Endometrium (tissue), 2 donors: Measurements from ENCODE around the gene SHISA6.
"Not testable (repeated sequence)": the region's sequence is repeated elsewhere in the genome, so short reads cannot be mapped to it uniquely, and the experiment has no call there.

Experiments
- FAIRE-seq: peaks from 2 replicates; lab custom pipeline; 2012; peaks lifted over from hg19 to GRCh38; lab: Jason Lieb, UNC
- donor health status: control.
- donor health status: control.

Gene SHISA6

GRCh38 chr17:11267999-11268575 is 27.1 kb downstream of the SHISA6 start:
- no peak for FAIRE-seq

DNA sequence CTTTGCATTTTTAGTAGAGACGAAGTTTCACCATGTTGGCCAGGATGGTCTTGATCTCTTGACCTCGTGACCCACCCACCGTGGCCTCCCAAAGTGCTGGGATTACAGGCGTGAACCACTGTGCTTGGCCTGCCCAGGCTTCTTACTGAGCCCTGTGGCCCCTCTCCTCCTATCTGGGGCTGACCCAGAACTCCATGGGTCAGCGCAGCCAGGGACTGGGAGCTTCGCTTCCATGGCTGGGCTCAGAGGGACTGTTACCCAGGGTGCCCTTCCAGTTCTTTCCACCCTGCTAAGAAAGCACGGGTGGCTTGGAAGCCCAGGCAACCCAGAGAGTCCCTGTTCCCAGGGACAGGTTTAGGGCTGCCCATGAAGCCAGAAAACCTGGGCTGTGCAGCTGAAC is 28.2 kb downstream of the SHISA6 start:
- FAIRE-seq: no peak

DNA sequence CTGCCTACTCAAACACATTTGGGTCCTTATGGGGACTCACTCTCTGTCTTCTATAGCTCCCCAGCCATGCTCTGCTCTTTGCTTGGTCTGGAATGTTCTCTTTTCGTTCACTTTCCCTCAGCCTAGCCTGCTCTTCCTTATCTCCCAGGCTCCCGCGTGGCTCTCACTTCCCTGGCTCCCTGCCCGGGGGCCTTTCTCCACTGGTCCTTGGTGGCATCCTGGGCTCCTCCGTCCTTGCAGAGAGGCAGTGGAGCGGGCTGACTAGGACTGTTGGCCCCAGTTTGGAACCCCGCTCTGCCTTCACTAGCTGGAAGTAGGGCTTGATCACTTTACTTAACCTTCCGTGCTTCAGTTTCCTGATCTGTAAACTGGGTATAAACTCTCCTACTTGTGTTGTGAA is 31.2 kb downstream of the SHISA6 start:
- FAIRE-seq: no peak

- no peak for FAIRE-seq
These were observed 32.6 kb downstream of the SHISA6 start for GRCh38 chr17:11273596-11273995.

- no peak for FAIRE-seq
These were observed 33.1 kb downstream of the SHISA6 start for GRCh38 chr17:11274106-11274505.

- no peak for FAIRE-seq
These were observed 35.5 kb downstream of the SHISA6 start for GRCh38 chr17:11276486-11276885.

DNA sequence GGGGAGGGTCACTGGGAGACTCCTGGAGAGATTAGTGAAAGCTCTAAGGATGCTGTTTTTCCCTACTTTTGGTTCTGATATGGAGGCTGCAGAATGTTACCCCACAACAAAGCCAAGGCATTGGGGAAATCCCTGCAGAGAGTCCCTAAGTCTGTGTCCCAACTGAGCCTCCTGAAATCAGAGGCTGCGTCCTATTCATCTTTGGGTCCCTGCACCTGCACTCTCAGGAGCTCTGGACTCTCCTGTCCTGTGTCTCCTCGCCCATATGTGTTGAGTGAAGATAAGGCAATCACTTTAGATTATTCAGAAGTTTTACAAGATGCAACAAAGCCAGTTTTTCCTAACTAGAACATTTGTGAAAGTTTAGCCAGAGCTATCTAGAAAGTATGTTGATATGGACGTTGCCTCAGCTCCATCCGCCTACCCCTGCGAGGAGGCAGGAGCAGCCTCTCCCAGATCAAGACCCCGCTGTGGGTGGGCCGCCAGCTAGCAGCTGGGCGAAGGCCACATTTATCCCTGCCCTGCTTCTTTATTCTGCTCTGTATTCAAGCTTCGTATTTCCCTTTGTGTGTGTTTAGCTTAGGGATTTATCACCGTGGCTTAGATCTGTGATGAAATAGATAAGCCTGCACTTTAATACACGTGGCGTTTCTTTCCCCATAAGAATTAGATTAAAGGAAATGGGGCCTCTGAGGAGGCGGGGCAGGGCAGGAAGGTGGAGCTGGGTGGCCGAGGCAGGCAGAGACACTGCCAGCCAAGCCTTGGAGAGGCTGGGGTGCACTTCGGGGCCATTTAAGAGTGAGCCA is 37.4 kb downstream of the SHISA6 start:
- FAIRE-seq: peak; percentile 65

DNA sequence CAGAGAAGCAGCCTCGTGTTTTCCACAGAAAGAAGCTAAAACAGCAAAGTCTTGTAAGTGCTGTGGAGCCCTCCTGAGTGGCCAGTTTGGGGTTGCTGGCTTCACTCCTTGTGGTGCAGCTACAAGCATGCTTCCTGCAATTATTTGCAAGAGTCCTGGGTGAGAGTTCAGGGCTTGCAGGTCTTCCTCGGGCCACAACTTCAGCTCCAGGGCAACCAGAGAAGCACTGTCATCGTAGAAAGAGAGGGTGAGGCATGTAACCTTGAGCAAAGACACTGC is 37.9 kb downstream of the SHISA6 start:
- FAIRE-seq: no peak

GRCh38 chr17:11279776-11280344 is 38.8 kb downstream of the SHISA6 start:
- FAIRE-seq: no peak

DNA sequence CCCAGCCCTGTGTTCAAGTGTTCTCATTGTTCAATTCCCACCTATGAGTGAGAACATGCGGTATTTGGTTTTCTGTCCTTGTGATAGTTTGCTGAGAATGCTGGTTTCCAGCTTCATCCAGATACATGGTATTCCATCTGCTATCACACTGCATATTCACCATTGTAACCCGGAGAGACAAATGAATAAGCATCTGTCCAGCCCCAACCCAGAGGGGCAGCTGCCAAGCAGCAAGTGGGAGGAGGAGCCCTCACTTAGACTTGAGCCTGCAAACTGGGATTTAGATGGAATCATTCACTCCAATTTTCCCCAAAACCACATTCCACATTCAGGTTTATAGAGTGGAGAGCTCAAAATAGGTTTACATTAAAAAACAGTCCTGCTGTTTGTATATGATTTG is 41.6 kb downstream of the SHISA6 start:
- no peak for FAIRE-seq

DNA sequence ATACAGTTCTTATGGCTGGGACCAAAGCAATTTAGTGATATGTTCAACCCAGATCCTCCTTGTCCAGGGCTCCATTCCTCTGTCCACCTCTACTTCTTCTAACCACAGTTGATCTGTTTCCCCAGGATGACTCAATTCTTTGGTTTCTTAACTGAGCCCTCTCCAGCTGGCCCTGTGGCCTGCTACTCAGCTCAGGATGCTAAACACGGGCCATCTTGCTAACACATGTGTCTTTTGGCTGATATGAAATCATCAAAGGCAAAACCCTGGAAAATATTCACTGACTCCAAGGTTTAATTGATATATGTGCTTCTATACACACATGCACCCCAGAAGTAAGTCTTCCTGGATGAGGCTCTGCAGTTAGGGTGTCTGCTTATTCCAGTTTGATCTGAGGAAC is 43.8 kb downstream of the SHISA6 start:
- FAIRE-seq: no peak

DNA sequence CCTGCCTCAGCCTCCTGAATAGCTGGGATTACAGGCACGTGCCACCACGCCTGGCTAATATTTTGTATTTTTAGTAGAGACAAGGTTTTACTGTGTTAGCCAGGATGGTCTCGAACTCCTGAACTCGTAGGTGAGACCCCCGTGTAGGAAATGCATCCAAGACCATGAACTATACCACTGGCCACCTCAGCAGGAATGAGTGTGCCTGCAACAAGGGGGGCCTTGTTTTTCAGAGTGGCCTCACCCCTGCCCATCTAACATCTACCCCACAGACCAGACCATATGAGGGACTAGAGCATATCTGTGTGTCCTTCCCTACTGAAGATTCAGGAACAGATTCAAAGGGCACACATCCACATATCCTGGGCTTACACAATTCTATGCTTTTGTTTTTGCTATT is 44.9 kb downstream of the SHISA6 start:
- FAIRE-seq: no peak

- FAIRE-seq: no peak
These were observed 46.8 kb downstream of the SHISA6 start for GRCh38 chr17:11287791-11288190.

DNA sequence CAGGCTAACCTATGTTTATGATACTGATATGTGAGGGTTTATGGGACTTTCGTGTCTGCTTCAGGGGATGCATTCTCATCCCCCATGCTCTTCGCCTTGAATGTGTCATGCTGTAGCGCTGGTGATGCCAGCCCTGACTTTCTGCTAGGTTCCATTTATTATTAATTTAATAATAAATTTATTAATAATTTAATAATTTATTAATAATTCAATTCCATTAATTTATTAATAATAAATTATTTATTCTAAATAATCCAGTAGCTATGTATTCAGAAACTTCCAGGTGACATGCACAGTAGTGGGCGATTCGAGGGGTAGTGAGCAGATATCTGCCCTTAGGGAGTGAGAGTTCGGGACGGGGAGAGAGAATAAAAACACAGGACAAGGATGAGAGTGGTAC is 49.8 kb downstream of the SHISA6 start:
- no peak for FAIRE-seq

DNA sequence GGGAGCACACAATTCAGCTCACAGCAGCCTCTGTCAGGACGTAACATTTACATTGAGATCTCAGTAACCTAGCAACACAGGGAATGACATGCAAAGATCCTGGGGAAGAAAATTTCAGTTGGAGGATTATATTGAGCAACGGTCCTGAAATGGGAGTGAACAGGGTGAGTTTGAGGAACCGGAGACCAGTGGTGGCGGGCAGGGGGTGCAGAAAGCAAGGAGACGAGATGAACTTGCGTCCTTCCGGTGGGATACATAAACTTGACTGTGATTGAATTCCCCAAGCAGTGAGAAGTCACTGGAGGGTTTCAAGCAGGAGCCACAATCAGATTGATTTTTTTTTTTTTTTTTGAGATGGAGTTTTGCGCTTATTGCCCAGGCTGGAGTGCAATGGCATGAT is 51.5 kb downstream of the SHISA6 start:
- FAIRE-seq: no peak

DNA sequence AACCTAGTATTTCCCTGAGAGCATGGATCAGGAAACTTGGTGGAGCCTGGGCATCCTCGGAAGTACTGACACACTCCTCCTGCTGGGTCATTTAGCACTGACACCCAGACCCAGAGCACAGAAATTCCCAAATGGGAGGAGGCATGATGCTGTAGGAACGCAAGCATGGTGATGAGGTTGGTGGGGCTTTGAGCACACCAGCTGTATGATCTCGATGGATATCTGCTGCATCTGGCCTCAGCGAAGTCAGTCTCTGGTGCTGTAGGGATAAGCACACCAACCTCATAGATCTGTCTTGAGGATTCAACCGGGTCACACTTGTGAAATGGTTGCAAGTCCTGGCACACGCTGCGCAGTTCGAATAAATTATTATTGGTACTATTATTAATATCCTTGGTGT is 52.5 kb downstream of the SHISA6 start:
- no peak for FAIRE-seq

DNA sequence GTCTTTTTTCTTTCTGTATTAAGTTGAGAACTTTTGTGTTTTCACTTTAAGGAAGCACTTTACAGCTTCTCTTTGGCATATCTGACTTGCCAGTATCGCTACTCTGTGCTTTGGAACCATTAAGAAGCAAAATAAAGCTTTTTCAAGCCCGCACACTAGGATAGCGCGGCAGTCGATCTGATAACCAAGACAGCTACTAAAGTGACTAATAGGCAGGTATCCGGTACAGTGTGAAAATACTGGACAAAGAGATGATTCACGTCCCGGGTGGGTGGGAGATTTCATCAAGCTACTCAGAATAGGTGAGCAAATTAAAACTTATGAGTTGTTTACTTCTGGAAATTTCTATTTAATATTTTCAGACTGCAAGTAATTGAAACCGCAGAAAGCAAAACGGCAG is 53.8 kb downstream of the SHISA6 start:
- no peak for FAIRE-seq

GRCh38 chr17:11296994-11297393 is 56.0 kb downstream of the SHISA6 start:
- no peak for FAIRE-seq

DNA sequence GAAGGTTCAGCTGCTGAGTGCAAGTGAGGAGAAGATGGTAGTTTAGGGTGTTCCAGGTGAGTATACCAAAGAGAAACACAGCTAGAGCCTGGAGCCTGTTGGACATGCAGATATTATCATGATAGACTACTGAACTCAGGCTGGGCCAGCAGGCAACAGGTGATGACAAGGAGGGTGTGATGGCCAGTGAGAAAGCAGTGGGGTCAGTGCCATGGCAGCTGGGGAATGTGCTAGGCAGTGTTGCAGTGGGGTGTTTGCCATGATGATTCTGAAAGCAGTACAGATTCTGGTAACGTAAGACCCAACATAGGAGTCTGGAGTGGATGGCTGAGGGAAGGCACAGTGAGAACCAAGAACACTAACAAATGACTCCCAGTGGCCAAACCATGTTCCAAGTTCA is 57.4 kb downstream of the SHISA6 start:
- no peak for FAIRE-seq

GRCh38 chr17:11300201-11300600 is 59.2 kb downstream of the SHISA6 start:
- FAIRE-seq: no peak

GRCh38 chr17:11300738-11301137 is 59.7 kb downstream of the SHISA6 start:
- FAIRE-seq: no peak

GRCh38 chr17:11301874-11302273 is 60.9 kb downstream of the SHISA6 start:
- FAIRE-seq: not testable (repeated sequence)

- FAIRE-seq: no peak
These were observed 61.6 kb downstream of the SHISA6 start for GRCh38 chr17:11302401-11303186.
